Measurements from ENCODE around the gene CACNA1C.

Gene CACNA1C

GRCh38 chr12:2528001-2528400 is 475.2 kb downstream of the CACNA1C start:
- no peak for DNase-seq (ENCODE audit: low spot score)

GRCh38 chr12:2529807-2530206 is 477.0 kb downstream of the CACNA1C start:
- no peak for DNase-seq (ENCODE audit: low spot score)

GRCh38 chr12:2531371-2531770 is 478.6 kb downstream of the CACNA1C start:
- no peak for DNase-seq (ENCODE audit: low spot score)

- DNase-seq (ENCODE audit: low spot score), result no peak
These were observed 480.2 kb downstream of the CACNA1C start for GRCh38 chr12:2533036-2533435.

- no peak for DNase-seq (ENCODE audit: low spot score)
These were observed 482.9 kb downstream of the CACNA1C start for GRCh38 chr12:2535583-2536204.

GRCh38 chr12:2536724-2537123 is 483.9 kb downstream of the CACNA1C start:
- no peak for DNase-seq (ENCODE audit: low spot score)

GRCh38 chr12:2537868-2538541 is 485.2 kb downstream of the CACNA1C start:
- DNase-seq (ENCODE audit: low spot score), result no peak

GRCh38 chr12:2539938-2540337 is 487.2 kb downstream of the CACNA1C start:
- no peak for DNase-seq (ENCODE audit: low spot score)

- no peak for DNase-seq (ENCODE audit: low spot score)
These were observed 487.8 kb downstream of the CACNA1C start for GRCh38 chr12:2540535-2540941.

GRCh38 chr12:2541631-2542204 is 488.9 kb downstream of the CACNA1C start:
- DNase-seq (ENCODE audit: low spot score), result no peak

- no peak for DNase-seq (ENCODE audit: low spot score)
These were observed 491.0 kb downstream of the CACNA1C start for GRCh38 chr12:2543801-2544200.

GRCh38 chr12:2544230-2544629 is 491.4 kb downstream of the CACNA1C start:
- DNase-seq (ENCODE audit: low spot score), result no peak

- DNase-seq (ENCODE audit: low spot score), result no peak
These were observed 494.7 kb downstream of the CACNA1C start for GRCh38 chr12:2547273-2548044.

- no peak for DNase-seq (ENCODE audit: low spot score)
These were observed 495.3 kb downstream of the CACNA1C start for GRCh38 chr12:2548081-2548480.

- no peak for DNase-seq (ENCODE audit: low spot score)
These were observed 498.0 kb downstream of the CACNA1C start for GRCh38 chr12:2550561-2551411.

- DNase-seq (ENCODE audit: low spot score), result no peak
These were observed 498.7 kb downstream of the CACNA1C start for GRCh38 chr12:2551412-2551900.

- no peak for DNase-seq (ENCODE audit: low spot score)
These were observed 499.4 kb downstream of the CACNA1C start for GRCh38 chr12:2552000-2552756.

- DNase-seq (ENCODE audit: low spot score), result no peak
These were observed 500.8 kb downstream of the CACNA1C start for GRCh38 chr12:2553388-2554126.

- DNase-seq (ENCODE audit: low spot score), result no peak
These were observed 502.8 kb downstream of the CACNA1C start for GRCh38 chr12:2555487-2556082.

GRCh38 chr12:2557597-2557996 is 504.8 kb downstream of the CACNA1C start:
- no peak for DNase-seq (ENCODE audit: low spot score)

Measured in LoVo (cell line).